Glomerular visceral epithelial cell (primary cell): ENCODE data around the gene RHEB.
A peak's percentile ranks its signal among the peaks of the same experiment; 100 is the strongest.

ENCODE experiments used
- DNase-seq: peaks from one replicate; pipeline ENCODE4 v3.0.0-alpha.2; 2016; ENCODE audit errors: extremely low spot score

RHEB gene

DNA sequence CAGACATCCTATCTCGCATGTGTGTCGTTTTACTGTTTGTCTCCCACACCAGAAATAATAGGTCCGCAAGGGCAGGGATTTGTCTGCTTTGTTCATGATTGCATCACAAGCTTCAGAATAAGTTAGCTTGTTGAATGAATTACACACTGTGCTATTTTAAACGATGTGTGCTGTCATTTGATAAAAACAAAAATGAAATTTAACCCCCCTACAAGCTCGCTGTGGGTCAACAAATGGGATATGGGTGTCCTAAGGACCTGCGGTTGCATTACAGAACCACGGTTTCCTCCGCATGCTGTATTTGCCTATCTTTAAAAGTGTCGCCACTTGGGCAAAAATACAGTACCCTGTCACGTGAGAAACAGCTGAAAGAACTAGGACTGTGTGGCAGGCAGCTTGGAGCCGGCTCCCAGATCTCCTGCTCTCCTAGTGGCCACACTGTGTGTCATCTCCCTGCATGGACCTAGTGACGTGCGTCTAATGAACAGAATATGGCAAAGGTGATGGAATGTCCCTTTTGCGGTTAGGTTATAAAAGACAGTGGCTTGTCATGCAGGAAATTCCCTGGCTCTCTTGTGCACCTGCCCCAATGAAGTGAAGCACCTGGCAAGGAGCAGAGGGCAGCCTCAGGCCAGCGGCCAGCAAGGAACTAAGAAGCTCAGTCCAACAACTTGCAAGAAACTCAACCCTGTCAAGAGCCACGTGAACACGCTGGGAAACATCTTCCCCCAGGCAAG lies 46.9 kb downstream of the RHEB start:
- no peak for DNase-seq

DNA sequence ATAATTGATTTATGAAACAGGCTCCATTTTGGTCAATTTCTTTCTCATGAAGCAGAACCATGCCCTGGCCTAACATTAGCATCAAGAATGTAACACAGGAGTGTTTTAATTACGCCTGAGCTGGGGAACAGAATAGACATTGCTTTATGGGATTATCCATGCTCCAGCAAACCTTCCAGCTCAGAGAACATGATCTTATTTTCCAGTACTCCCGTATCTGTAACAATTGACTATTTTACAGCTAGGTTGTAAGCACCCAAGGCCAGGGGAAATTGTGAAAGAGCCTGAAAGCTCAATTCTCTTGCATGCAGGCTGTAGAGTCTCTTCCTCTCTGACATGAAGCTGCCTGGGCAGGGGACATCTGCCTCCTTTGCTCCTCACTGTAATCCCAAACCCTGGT lies 49.0 kb downstream of the RHEB start:
- no peak for DNase-seq

DNA sequence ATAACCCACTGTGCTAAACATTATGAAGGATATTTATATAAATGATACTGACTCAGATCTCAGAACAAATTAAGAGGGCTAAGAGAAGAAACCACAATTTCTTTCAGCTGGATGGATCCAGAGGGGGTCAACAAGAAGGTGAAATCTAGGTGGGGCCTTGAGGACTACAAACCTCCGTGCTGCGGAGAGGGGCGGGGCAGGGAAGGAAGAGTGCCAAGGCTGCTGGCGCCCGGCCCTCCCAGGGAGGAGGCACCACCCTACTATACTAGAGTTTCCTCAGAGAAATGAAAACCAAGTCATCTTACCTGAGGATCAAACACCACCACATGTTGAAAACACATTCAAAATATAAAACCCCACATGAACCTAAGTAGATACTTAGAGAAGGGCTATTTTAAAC lies 50.4 kb downstream of the RHEB start:
- no peak for DNase-seq

DNA sequence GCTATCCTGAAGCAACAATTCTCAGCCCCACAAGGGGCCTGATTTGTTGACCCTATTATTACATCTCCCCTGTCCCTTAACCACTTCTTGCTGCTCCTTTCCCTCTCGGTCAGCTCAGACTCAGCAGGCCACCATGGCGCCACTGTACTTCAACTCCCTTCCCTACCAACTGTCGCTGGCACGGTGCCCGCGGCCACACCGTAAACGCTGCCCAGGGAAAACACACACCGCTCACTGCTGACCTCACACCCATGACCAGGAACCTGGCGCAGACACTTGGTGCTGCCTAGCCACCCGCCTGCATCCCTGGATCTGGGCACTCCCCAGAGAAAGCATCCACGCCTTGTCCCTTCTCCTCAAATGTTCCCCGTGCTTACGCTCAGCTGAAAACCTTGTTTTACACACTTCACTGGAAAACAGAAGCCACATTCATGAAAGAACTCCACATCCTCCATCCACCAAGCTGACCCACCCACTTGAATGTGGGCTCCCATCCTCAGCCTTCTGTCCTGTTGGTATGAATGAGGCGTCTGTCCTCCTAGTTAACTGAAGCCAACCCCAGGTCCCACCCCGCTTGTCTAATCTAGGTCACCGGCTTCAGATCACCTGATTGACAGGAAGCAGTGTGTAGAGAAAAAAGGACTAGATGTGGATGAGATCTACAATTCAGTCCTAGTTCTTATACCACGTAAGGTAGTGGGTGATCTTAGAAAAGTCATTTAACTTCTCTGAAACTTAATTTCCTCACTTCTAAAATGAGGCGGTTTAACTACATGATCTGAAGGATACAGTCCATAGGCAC lies 51.3 kb downstream of the RHEB start:
- DNase-seq, result no peak

DNA sequence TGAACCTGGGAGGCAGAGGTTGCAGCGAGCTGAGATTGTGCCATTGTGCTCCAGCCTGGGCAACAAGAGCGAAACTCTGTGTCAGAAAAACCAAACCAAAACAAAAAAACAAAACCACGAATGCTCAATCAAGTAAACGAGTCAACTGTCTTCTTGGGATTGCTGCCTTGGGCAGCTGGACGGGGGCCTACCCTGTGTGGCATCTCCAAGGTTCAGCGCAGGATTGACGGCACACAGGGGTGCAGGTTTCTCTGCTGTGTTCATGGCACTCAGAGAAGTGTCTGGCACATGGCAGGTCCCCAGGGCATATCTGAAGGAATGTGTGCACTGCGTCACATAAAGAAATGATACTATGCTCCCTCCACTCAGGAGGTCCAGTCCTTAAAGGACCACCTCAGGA lies 54.5 kb downstream of the RHEB start:
- DNase-seq, result no peak

DNA sequence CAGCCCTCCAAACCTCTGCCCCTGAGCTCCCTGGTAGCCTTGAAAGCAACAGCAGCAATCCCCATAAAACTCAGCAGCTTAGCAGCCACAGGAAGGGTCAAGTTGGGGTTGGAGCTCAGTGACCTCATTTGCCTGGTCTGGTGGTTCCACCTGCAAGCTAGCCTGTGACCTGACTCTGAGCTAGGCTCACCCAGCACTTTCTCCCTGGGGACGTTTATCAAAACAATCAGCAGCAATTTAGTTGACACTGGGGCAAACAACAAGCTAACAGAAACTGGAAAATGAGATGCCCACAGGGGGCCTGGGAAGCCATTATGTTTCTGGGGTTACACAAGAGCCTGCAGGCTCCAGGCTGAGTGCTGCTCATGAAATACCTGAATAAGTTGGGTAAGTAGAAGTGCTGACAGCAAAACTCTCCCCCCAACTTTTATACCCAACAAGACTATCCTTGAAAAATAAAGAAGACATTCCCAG lies 57.4 kb downstream of the RHEB start:
- no peak for DNase-seq

DNA sequence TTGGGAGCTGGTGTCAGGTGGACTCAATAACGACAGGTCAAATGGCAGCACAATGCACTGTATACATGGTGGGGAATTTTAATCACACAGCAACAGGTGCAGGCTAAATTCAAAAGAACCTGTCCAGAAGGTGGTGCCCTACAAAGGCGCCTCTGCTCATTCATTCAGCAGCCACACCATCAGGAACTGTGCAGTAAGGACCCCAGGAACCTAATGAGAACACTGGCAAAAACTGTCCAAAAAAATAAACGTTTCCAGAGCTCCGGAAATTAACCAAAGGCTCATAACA lies 57.8 kb downstream of the RHEB start:
- DNase-seq, result no peak

DNA sequence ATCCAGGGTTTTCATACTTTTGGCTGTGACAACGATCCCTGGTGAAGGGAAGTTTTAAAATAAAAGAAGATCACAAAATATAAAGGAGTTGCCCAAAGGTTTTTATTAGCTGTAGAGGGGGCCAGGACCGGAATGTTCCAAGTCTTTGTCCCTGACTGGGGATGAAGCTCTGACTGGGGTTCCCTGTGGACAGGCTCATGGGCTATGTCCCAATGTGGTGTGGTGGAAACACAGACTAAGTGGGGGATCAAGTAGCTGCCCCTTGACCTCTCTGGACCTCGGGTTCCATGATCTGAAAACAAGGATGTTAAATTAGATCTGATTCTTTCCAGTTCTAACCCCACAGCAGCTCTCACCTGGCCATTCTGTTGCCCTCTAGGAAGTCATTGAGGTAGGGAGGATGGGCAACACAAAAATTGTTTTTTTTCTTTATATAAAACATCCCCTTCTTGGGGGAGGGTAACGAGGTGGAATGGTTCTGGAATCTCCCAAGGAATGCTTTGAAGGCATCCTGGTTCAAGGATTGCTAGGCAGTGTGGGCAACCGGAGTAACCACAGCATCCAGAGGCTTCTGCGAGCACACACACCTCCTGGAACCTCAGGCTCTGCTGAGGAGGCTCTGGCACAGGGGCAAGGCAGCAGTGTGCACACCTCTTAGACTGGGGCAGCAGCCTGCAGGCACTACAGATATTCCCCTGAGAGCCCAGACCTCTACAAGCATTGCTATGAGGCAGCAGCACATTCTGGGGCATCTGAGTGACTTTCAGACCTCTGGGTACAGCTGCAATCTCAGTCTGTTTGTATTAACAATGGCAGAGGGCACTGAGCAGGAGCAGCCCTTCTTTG lies 58.4 kb downstream of the RHEB start:
- DNase-seq, result peak; percentile 59

DNA sequence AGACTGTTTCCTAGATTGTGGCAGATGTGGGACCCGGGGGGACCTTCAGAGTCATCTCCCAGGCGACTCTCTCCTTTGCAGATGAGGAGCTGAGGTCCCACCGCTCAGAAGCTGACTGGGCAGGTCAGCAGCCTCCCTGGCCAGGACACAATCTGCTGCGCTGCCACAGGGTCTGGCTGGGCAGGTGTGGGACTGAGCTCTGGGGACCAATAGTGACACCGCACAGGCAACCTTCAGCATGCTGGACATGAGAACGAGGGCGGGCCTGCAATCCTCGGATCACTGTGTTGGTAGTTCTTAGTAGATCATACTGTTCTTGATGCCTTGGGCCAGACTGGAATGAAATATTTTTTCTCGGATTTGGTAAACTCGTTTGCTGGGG lies 59.2 kb downstream of the RHEB start:
- DNase-seq, result no peak

DNA sequence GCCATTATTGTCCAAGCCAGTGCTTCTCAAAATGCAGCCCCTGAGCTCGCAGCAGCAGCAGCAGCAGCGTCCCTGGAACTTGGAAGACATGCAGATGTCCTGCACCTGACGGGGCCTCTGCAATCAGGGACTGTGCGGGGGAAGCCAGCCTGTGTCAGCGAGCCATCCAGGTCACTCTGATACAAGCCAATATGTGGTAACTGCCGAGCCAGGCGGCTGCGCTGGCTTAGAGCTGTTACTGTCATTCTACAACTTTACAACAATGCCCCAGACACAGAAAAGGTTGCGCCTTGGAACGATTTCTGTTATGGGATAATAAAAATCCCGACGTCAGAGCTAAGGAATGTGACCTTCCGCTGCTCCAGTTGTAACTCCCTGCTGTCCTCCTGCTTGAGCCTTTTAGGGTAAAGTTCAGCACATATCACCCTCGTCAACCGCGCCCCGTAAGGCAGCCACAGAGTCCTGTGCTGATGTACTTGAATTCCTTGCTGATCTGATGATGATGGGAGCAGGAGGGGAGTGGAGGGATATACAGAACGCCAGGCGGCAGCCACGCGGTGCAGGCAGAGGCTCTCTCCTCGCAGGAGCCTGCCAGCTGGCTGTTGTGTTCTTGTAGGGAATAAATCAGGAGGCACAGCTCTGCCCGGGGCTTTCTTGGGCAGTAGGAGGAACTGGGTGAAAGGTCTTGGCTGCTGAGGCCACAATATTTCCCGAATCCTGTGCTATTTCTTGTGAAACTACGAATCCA lies 59.8 kb downstream of the RHEB start:
- peak; percentile 85 for DNase-seq

DNA sequence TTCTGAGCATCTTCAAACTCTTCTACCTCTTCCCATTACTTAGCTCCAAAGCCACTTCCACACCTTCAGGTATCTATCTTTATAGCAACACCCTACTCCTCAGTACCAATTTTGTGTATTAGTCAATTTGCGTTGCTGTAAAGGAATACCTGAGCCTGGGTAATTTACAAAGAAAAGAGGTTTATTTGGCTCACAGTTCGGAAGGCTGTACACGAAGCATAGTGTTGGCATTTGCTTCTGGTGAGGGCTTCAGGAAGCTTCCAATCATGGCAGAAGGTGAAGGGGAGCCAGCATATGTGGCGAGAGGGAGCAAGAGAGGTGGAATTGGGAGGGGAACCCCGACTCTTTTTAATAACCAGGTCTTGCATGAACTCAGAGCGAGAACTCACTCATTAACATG lies 62.2 kb downstream of the RHEB start:
- no peak for DNase-seq

DNA sequence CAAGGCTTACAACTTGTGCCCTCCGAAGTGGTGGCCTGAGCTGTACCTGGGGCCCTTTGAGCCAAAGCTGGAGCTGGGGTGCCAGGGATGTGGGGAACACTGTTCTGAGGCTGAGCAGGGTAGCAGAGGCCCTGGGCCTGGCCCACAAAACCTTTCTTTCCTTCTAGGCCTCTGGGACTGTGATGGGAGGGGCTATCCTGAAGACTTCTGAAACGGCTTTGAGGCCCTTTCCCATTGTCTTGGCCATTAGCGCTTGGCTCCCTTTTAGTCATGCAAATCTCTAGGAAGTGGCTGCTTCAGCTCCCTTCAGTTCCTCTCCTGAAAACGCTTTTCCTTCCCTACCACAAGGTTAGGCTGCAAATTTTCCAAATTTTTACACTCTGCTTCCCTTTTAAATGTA lies 62.9 kb downstream of the RHEB start:
- DNase-seq, result no peak

DNA sequence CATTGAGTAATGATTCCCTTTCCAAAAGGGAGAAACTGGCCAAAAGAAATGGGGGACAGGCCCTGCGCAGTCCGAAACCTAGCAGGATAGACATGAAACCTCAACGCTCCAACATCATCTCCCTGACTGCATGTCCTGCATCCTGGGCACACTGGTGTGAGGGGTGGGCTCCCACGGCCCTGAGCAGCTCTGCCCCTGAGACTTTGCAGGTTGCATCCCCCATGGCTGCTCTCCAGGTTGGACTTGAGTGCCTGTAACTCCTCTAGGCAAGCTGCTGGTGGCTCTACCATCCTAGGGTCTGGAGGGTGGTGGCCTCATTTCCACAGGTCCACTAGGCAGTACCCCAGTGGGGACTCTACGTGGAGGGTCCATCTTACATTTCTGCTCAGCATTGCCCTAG lies 63.4 kb downstream of the RHEB start:
- DNase-seq, result no peak

DNA sequence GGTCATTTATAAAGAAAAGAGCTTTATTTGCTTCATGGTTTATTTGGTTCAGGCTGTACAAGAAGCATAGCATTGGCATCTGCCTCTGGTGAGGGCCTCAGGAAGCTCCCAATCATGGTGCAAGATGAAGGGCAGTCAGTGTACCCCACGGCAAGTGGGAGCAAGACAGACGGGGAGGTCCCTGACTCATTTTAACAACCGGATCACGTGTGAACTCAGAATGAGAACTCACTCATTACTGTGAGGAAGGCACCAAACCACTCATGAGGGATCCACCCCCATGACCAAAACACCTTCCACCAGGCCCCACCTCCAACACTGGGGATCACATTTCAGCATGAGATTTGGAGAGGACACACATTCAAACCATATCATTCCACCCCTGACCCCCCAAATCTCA lies 64.0 kb downstream of the RHEB start:
- no peak for DNase-seq

DNA sequence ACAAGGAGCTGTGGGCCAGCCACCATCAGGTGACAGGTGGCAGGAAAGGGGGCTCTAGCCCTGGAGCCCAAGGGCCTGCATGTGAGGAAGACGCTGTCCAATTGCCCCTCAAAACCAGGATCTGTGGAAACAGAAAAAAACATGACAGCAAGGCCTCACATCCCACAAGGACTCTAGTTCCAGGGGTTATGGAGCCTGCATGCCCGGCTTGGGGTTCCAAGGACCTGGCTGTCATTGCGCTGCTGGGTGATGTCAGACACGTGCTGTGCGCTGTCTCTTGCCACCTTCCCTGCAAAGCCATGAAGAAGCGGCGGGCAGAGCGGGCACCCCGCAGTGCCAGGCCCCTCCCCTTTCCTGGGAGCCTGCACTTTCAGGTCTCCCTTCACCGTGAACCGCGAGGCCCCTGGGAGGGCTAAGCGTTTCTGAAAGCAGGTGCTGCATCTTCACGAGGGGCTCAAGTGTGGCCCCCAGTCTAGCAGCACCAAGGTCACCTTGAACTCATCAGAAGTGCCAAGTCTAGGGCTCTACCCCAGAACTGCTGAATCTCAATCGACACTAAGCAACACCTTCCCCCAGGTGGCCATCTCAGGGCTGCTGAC lies 64.7 kb downstream of the RHEB start:
- no peak for DNase-seq

DNA sequence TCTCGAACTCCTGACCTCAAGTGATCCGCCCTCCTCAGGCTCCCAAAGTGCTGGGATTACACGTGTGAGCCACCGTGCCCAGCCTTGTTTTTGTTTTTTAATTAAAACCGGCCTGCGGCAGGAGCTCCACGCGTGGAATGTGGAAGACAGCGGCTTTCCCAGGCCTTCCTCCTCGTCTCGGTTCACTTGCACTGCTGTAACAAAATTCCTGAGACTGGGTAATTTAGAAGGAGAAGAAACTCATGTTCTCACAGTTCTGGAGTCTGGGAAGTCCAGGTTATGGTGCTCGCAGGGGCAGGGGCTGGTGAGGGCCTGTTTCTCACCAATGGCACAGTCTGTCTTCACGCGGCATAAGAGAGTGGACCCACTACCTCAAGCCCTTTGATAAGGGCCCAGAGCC lies 65.4 kb downstream of the RHEB start:
- DNase-seq, result no peak

DNA sequence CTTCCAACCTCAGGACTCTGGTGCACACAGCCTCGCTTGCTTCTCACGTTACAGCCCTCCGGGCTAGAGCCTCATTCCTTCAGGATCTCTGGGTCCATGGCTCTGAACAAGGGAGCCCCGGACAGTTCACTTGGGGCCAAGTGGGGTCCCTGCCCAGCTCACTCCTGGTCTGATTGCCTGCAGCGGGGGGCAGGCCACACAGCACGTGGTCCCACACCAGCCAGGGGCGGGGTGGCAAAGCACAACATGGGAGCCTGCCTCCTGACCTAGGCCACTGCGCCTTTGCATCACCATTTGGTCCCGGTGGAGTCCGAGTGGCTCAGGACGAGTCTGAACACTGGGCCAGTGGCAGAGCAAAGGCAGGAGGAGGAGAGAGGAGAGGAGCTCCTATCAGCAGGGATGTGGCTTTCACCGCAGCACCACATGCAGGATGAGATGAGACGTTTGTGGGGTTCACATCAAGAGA lies 66.3 kb downstream of the RHEB start:
- DNase-seq, result no peak

DNA sequence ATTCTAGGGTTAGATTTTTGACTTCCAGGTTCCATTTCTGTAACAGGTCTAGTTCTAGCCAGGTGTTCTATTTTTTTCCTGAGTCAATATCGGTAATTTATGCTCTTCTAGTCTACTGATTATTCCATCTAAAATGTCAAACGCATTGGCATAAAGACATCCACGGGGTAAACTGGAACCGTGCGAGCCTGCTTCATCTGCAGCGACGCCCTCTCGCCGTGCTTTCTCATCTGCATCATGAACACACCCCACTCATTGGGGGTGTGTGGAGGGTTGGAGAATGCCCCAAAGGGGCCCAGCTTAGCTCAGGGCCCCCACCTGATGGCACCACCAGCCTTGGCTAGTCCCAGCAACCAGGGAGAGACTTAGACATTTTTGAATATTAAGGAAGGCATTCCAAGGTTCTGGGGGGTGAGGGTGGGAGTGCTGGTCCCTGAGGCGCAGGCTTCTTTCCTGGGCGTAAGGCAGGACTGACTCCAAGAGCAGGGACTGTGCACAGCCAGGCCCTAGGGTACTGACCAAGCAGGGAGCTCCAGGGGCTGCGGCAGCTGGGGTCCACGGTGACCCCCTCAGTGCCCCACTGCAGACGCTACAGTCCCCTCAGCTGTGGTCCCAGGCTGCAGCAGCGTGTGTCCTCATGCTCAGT lies 66.9 kb downstream of the RHEB start:
- no peak for DNase-seq

DNA sequence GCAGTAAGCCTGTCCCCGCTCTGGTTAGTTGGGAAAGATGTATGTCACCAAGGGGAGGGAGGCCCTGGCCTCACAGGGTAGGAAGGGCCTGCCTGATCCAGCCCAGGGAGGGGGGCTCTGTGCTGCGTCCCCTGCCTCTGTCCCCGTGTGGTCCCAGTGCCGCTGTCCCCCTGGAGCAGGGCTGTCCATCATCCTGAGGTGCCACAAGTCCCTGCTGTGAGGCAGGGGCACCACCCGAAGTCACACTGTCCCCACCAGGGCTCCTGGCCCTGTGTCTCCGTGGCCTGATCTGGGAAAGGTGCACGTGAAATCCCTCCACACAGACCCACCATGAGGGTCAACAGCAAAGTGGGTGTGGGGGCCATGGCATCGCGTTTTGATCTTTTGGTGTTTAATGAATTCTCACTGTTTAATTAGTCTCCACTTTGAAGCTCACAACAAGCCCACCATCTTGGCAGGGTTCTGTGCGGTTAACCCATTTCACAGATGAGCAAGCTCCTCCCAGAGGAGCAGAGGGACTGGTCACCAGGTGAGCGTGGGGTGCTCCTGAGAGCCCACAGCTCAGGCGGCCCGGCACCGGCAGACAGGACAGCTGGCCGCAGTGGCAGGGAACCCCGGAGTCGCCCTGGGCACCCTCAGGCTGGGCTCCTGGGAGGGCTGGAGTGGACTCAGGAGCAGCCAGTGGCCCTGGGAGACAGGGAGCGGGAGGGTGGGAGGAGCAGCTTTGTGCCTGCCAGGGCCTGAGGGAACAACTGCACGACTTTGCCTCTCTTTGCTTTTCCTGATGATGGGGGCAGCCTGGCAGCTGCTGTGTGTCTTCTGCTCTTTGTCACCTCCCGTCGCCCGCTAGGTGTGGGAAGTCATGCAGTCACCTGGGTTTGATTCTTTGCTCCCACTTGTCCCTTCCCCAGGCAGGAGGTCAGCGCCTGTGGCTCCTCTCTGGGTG lies 67.8 kb downstream of the RHEB start:
- no peak for DNase-seq

DNA sequence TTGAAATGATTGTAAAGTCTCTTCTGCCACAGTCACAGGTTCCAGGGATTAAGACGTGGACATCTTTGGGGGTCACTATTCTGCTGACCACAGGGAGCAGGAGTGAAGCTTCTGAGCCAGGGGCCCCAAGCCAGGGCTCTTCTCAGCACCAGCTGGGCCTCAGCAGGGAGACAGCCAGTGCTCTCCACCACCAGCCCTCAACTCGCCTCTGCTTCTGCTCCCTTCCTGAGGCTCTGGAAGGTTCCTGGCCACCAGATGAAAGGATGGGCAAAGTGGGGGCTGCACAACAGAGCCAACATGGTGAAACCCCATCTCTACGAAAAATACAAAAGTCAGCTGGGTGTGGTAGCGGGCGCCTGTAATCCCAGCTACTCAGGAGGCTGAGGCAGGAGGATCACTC lies 68.5 kb downstream of the RHEB start:
- DNase-seq, result no peak
